ENCODE data around the gene SEMA5A.

Gene SEMA5A

DNA sequence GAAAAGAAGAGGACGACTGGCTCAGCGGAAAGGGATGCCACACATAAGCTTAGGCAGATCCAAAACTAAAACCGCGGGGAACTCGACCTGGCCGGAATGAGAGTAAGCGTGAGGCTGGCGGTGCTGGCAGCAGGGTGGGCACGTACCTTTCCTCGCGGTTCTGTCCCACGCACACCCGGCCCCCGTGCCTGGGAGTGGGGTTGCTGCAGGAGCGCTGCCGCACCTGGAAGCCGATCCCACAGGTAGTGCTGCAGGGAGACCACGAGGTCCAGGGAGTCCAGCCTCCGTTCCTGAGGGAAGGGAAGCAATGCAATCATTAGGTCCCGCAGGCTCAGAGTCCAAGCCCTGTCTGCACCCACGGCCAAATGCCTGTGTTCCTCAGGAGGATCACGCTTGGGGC, 427.0 kb downstream of the SEMA5A start:
- DNase-seq (ENCODE audit: low read depth in 2 of 2): no peak

DNA sequence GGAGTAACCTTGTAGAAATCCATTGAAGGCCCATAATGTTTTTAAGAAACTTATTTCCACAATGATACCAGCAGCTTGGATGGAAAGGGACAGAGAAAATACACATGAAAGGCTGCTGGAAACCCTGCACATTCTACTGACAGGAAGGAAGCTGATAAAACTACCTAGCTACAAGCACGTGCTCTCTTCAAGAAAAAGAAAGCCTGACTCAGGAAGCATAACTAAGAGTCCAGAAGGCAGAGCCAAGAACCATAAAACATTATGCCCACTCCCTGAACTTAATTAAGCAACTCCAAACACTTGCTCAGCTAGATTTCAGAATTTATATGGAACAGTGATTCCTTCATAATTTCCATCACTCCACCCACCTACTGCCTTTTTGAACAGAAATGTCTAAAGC, 430.8 kb downstream of the SEMA5A start:
- no peak for DNase-seq (ENCODE audit: low read depth in 2 of 2)

GRCh38 chr5:9112520-9113291, 433.2 kb downstream of the SEMA5A start:
- DNase-seq (ENCODE audit: low read depth in 2 of 2): no peak

DNA sequence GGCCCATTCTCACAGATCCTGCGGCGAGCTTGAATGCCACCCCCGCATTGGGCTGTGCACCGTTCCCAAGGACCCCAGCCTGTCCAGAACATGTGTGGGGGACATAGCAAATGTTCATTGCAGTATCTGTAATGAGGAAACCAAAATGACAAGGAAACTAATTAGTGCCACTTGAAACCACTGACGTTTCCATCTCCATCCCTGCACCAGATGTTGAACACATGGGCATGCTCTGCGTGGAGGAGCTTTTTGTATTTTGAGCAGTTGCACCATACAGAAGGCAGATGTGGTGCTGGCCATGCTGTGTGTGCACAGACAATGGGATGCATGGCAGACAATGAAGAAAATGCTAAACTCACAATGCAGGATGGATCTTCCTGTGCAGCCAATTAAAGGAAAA, 437.7 kb downstream of the SEMA5A start:
- DNase-seq (ENCODE audit: low read depth in 2 of 2): no peak

DNA sequence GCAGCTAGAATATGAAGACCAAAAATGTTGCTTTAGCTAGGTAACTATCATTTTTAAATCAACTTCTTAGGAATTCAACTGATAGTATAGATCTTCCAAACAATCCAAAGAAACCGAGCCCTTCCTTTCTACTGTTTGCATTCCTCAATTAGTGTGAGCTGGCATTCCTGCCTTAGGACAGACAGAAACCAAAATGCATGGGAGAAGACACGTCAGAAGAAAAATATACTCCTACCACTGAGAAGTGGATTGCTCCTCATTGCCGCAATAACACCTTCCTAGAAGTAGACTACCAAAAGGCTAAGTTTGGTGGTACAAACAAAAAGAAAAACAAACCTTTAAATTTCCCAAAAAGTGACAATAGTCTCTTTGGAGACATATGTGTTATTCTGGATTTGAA, 440.0 kb downstream of the SEMA5A start:
- DNase-seq (ENCODE audit: low read depth in 2 of 2): no peak

DNA sequence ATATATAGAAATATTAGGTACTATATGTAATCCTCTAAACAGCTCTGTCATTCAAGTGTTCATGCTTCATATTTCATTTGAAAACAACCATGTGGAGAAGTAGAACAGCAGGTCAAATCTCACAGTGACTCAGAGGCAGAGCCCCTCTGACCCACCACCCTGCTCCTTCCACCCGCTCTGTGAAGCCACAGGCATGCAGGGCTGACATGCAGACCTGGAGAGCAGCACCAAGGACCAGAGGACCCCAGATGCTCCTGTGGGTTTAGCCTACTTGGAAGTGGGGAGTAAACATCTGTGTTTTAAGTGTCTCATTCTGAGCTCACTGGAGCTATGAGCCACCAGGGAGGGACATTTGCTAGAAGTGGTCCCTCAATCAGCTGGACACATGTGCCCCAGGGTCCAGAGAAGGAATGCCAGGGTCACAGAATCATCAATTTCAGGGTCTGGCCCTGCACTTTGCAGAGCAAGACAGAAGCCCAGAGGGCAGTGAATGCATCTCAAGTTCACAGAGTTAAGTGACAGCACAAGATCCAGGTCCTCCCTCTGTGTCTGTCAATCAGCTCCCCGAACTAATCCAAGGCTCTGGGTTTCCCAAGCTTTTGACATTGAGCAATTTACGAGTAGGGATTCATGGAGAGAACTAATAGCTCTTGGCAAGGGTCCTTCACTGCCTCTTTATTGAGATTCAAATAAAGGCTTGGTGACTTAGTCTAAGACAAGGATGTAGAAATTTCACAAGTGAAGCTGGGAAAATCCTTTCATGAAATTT, 441.1 kb downstream of the SEMA5A start:
- DNase-seq (ENCODE audit: low read depth in 2 of 2): no peak

- DNase-seq (ENCODE audit: low read depth in 2 of 2): no peak
Observed at GRCh38 chr5:9103290-9103689, 442.6 kb downstream of the SEMA5A start.

- DNase-seq (ENCODE audit: low read depth in 2 of 2): no peak
Observed at GRCh38 chr5:9099689-9100088, 446.2 kb downstream of the SEMA5A start.

DNA sequence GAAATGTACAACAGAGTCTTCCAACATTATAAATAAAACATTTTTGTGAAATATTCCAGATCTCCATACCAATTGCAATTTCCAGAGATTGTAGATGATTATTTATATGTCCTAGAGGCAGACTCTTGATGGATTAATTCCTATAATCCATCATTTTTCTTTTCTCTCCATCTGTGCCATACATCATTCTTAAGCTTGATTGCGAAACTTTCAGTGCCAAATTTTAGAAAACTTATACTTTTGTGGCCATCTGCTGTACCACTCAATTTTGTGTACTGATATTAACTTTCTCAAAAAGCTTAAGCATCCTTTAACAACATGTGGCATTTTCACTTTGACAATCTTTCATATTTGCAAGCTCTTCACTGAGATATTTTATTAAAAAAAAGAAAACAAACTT, 446.9 kb downstream of the SEMA5A start:
- no peak for DNase-seq (ENCODE audit: low read depth in 2 of 2)

GRCh38 chr5:9094582-9094981, 451.3 kb downstream of the SEMA5A start:
- no peak for DNase-seq (ENCODE audit: low read depth in 2 of 2)

DNA sequence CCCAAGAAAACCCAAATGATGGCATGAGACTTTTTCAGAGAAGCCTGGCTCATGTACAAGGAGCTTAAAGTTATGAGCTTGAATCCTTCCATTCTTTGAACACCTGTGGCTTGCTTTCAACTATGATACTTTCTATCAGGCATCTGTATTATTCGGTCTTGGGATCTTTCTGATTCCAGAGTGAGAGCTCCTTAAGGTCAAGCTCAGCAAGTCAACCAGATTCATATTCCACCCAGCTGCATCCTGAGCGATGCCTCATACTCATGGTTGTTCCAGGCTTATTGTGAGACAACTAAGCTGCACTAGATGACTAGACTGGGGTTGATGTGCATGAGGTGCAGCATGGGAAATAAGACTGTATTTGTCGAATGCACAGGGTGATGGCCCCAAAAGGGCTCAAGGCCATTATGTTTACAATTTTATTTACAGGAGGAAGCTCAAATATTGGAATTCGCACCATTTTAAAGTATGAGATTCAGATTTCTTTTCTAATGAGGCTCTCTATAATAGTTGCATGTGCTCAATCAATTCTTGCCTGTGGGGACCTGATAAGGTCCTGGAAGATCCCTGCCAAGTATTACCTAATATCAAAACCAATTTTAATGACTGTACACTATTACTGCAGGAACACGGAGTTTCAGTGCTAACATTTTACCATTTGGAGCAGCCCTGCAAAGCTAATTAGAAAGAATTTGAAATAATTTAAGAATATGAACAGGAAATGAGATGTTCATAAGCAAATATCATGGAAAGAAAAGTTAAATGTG, 453.8 kb downstream of the SEMA5A start:
- no peak for DNase-seq (ENCODE audit: low read depth in 2 of 2)

GRCh38 chr5:9090381-9091026, 455.4 kb downstream of the SEMA5A start:
- DNase-seq (ENCODE audit: low read depth in 2 of 2): no peak

DNA sequence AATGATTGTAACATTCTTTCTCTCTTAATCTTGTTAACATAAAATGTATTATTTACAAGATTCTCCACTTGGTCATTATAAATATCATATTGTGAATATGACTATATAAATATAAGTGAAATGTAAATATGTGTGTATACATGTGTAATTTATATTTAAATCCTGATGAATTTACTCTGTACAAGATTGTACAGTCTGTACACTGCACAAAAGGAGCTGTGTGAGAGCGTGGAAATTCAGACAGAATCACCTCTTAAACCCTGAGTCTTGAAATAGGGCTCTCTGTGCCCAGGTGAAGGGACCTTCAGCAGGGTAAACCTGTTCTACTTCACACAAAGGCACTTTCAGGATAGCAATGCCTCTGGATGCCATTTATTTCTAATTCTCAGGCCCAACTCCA, 456.0 kb downstream of the SEMA5A start:
- DNase-seq (ENCODE audit: low read depth in 2 of 2): no peak

GRCh38 chr5:9082996-9083395, 462.9 kb downstream of the SEMA5A start:
- DNase-seq (ENCODE audit: low read depth in 2 of 2): no peak

- no peak for DNase-seq (ENCODE audit: low read depth in 2 of 2)
Observed at GRCh38 chr5:9072701-9073100, 473.2 kb downstream of the SEMA5A start.

- DNase-seq (ENCODE audit: low read depth in 2 of 2): no peak
Observed at GRCh38 chr5:9071524-9071923, 474.4 kb downstream of the SEMA5A start.

- no peak for DNase-seq (ENCODE audit: low read depth in 2 of 2)
Observed at GRCh38 chr5:9071074-9071473, 474.8 kb downstream of the SEMA5A start.

DNA sequence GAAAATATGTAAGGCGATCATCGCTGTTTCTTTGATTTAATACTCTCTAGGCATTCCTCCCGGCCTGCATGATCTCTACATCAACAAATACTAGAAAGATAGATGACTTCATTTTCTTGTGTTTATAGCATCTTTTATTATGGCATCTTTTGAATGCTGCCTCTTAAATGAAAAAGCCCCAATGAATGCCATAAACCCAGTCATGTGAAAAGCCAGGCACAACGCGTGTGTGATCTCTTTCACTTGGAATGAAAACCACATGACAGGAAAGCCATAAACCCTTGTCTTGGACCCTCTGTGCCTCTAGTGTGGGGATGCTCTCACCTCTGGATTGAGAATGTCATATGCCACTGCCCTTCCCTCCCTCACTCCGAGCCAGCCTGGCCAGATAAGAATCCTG, 476.2 kb downstream of the SEMA5A start:
- DNase-seq (ENCODE audit: low read depth in 2 of 2): no peak

- DNase-seq (ENCODE audit: low read depth in 2 of 2): no peak
Observed at GRCh38 chr5:9067154-9067553, 478.7 kb downstream of the SEMA5A start.

DNA sequence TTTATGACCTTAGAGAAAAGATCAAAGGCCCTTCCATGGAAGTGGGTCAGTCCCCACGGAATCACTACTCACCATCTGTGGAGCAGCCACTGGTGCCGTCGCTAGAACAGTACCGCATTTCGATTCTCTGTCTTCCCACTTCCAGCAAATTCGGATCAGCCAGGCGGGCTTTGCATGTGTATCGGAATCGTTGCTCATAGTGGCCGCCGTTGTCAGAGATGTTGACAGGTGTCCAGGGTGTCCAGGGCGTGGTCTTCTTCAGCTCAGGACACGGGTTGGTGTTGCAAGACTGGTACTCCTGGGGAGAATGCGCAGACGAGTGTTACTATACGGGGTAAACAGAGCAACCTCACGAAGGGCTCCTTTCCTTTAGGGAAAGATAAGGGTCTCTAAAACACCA, 479.5 kb downstream of the SEMA5A start:
- DNase-seq (ENCODE audit: low read depth in 2 of 2): no peak

- no peak for DNase-seq (ENCODE audit: low read depth in 2 of 2)
Observed at GRCh38 chr5:9063615-9064245, 482.1 kb downstream of the SEMA5A start.

- DNase-seq (ENCODE audit: low read depth in 2 of 2): no peak
Observed at GRCh38 chr5:9062873-9063272, 483.0 kb downstream of the SEMA5A start.

Measured in activated CD4-positive, alpha-beta T cell treated with anti-CD3 and anti-CD28 coated beads for 24 hours (primary cell).